HEK293 (cell line): ENCODE data around the gene SELENOI.

ENCODE experiments used
- ZNF837 ChIP-seq: fragments of 450-650 bp; formaldehyde crosslinking; IDR thresholded peaks from 2 replicates; pipeline ENCODE4 v1.5.1; 2016; ENCODE audit warnings: missing biosample characterization, missing genetic modification characterization
- TF ChIP-seq, protein P1 (sequence below): fragments of 450-650 bp; formaldehyde crosslinking; IDR thresholded peaks from 2 replicates; pipeline ENCODE4 v1.5.1; 2016; ENCODE audit warnings: missing biosample characterization, missing genetic modification characterization

DNA sequence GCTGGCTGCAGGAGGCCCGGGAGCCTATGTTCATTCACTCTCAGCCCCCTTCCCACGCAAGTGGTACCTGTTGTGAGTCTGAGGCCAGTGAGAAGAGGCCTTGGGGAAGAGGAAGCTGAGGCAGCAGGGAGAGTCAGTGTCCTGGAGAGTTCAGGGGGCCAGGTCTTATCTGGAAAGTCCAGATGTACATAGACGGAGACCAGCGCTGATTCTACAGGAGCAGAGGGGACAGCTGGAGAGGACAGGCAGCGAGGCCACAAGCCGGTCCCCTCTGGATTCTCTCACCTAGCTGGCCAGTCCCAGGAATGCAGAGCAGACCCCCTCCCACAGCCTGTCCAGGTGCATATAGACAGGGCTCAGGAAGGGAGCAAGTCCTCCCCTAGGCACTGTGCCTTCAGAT lies 29.1 kb upstream of the SELENOI start:
- TF ChIP-seq, protein P1, sequence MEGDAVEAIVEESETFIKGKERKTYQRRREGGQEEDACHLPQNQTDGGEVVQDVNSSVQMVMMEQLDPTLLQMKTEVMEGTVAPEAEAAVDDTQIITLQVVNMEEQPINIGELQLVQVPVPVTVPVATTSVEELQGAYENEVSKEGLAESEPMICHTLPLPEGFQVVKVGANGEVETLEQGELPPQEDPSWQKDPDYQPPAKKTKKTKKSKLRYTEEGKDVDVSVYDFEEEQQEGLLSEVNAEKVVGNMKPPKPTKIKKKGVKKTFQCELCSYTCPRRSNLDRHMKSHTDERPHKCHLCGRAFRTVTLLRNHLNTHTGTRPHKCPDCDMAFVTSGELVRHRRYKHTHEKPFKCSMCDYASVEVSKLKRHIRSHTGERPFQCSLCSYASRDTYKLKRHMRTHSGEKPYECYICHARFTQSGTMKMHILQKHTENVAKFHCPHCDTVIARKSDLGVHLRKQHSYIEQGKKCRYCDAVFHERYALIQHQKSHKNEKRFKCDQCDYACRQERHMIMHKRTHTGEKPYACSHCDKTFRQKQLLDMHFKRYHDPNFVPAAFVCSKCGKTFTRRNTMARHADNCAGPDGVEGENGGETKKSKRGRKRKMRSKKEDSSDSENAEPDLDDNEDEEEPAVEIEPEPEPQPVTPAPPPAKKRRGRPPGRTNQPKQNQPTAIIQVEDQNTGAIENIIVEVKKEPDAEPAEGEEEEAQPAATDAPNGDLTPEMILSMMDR, result no peak
- TF ChIP-seq ZNF837 (tag by site-specific recombination), result no peak
